Neural cell (in vitro differentiated cells): Measurements from ENCODE around the gene NSUN6.

Source experiments
- EP300 ChIP-seq: fragments of 450-650 bp; conservative IDR thresholded peaks from 2 replicates; pipeline ENCODE4 v1.6.1; 2014; ENCODE audit warnings: antibody characterized with exemption, mild to moderate bottlenecking, moderate library complexity; ENCODE audit not compliant: poor library complexity, severe bottlenecking
- EZH2 ChIP-seq: fragments of 200-600, 300-800 bp; shearing (Covaris generic), sonication (generic); IDR thresholded peaks from 2 replicates; pipeline ENCODE4 v1.6.1; 2014; ENCODE audit warnings: antibody characterized with exemption, low read length, borderline replicate concordance, mild to moderate bottlenecking; ENCODE audit not compliant: insufficient read depth, poor library complexity, severe bottlenecking
- MXI1 ChIP-seq: fragments of 450-650 bp; conservative IDR thresholded peaks from 2 replicates; pipeline ENCODE4 v1.6.1; 2014; ENCODE audit warnings: antibody characterized with exemption, mild to moderate bottlenecking; ENCODE audit not compliant: poor library complexity, severe bottlenecking
- POLR2AphosphoS5 ChIP-seq: IDR thresholded peaks from 2 replicates; pipeline ENCODE4 v1.6.1; 2012
- RAD21 ChIP-seq: fragments of 450-650 bp; conservative IDR thresholded peaks from 2 replicates; pipeline ENCODE4 v1.6.1; 2014; ENCODE audit warnings: antibody characterized with exemption, mild to moderate bottlenecking, moderate library complexity
- SMC3 ChIP-seq: fragments of 450-650 bp; conservative IDR thresholded peaks from 2 replicates; pipeline ENCODE4 v1.6.1; 2014; ENCODE audit warnings: antibody characterized with exemption, mild to moderate bottlenecking, moderate library complexity; ENCODE audit not compliant: poor library complexity
- TAF1 ChIP-seq: IDR thresholded peaks from 2 replicates; pipeline ENCODE4 v1.6.1; 2012; ENCODE audit warnings: low read depth
- TF ChIP-seq, protein P1 (sequence below): fragments of 450-650 bp; IDR thresholded peaks from 2 replicates; pipeline ENCODE4 v1.5.1; 2014; ENCODE audit warnings: antibody characterized with exemption, mild to moderate bottlenecking, moderate library complexity; ENCODE audit not compliant: poor library complexity, severe bottlenecking

DNA sequence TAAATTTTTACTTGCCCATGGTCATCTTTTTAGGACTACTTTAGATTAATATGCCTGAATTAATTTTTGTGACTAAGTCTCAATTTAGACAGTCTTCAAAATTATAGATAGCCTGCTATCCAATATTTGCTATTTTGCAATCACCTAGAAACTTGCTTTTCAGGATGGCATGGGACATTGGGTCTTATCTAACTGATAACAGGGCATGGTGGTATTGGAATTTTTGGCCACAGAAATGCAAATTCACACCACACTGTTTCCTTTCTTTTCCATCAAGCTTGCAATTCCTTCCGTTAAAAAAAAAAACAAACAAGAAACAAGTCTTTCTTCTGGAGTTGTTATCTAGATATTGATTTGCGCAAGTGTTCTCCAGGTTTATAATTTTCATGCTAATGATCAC, 16.6 kb upstream of the NSUN6 start:
- TF ChIP-seq, protein P1, sequence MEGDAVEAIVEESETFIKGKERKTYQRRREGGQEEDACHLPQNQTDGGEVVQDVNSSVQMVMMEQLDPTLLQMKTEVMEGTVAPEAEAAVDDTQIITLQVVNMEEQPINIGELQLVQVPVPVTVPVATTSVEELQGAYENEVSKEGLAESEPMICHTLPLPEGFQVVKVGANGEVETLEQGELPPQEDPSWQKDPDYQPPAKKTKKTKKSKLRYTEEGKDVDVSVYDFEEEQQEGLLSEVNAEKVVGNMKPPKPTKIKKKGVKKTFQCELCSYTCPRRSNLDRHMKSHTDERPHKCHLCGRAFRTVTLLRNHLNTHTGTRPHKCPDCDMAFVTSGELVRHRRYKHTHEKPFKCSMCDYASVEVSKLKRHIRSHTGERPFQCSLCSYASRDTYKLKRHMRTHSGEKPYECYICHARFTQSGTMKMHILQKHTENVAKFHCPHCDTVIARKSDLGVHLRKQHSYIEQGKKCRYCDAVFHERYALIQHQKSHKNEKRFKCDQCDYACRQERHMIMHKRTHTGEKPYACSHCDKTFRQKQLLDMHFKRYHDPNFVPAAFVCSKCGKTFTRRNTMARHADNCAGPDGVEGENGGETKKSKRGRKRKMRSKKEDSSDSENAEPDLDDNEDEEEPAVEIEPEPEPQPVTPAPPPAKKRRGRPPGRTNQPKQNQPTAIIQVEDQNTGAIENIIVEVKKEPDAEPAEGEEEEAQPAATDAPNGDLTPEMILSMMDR = no peak
- TF ChIP-seq RAD21 (no peak), TAF1 (no peak), EZH2 (no peak), EP300 (no peak), SMC3 (no peak), POLR2AphosphoS5 (no peak), MXI1 (no peak)
